HG03457 (cell line): ENCODE measurements around the gene RCVRN.

Experiments
- ATAC-seq: cut with Tn5 transposase; IDR thresholded peaks from one replicate; pipeline ENCODE4 v1.9.1; 2021; ENCODE audit warnings: moderate number of reproducible peaks; ENCODE audit not compliant: unreplicated experiment

Gene RCVRN

DNA sequence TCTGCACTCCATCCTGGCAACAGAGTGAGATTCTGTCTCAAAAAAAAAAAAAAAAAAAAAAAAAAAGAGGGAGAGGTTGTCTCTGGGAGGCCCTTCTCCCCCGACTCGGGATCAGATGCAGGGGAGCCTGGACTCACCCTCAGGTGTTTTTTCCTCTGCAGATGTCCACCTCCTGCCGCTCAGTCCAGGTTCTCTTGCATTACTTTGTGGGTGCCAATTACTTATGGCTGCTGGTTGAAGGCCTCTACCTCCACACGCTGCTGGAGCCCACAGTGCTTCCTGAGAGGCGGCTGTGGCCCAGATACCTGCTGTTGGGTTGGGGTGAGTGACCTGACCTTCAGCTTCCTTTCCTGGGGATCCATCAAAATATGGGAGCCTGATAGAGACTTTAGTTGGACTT, 45.3 kb downstream of the RCVRN start:
- ATAC-seq, result no peak

DNA sequence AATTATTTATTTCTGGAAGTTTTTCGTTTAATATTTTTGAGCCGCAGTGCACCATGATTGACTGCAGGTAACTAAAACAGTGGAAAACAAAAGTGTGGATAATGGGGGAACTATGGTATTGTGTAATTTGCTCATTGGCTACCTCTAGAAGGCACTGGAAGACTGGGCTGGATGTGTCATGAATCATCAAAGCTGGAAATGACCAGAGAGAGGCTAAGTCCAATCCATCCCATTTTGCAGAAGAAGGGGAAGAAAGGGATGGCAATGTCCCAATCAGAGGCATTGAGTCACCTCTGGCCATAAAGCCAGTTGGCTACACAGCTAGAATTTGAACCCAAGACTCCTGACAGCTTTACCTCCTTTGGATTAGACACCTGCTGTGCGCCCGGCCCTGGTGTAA, 50.0 kb downstream of the RCVRN start:
- no peak for ATAC-seq

DNA sequence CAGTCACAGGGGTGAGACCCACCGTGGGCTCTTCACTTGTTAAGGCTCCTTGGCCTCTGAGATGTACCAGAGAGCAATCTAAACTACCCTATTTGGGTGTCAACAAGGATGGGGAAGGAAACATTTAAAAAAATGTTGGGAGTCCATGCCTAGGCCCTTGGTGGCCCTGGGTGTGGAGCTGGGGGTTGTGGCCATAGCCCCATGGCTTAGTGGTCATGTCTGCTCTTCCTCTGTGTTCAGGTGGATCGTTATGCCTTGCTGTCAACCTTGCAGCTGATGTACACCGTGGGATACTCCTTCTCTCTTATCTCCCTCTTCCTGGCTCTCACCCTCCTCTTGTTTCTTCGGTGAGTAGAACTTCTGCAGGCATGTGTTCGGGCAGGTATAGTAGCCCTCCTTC, 50.8 kb downstream of the RCVRN start:
- no peak for ATAC-seq

DNA sequence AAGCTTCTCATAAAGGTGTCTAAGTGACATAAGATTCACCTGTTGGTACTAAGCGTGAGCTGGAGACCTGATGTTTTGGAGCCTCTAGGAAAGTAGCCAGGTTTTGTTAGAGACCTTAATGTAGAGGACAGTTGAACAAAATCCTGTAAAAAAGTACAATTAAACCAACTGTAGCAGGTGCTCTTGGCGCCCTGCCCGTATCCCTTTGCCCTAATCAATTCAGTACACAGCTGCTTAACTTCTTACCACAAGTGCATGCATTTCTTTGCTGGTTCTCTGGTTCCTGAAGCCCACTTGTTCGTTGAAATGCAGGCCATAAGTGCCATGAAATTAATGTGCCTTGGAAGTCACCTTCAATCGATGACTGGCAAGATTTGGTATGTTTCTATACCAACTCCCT, 54.9 kb downstream of the RCVRN start:
- no peak for ATAC-seq
